SU-DHL-6 (cell line): ENCODE data around the gene UBAC2.

ENCODE experiments used
- H2AFZ ChIP-seq: fragments of 200-600 bp; sonication (generic); 2 replicates; pipeline ENCODE4 v1.6.1; 2014; ENCODE audit warnings: low read depth, mild to moderate bottlenecking, moderate library complexity, mixed read lengths, antibody characterized with exemption, low read length; ENCODE audit not compliant: severe bottlenecking
- H3F3A ChIP-seq: fragments of 200-600 bp; shearing (Covaris generic); 2 replicates; pipeline ENCODE4 v1.6.0; 2016; ENCODE audit warnings: antibody characterized with exemption, mild to moderate bottlenecking; ENCODE audit not compliant: insufficient read depth
- H3K27ac ChIP-seq: fragments of 200-600 bp; sonication (generic); 2 replicates; pipeline ENCODE4 v1.5.1; 2016; ENCODE audit warnings: low read depth, mild to moderate bottlenecking, low read length, moderate library complexity, mixed read lengths
- H3K27me3 ChIP-seq: fragments of 200-600 bp; sonication (generic), shearing (Covaris generic); 2 replicates; pipeline ENCODE4 v1.6.0; 2014; ENCODE audit warnings: mild to moderate bottlenecking, low read length
- H3K36me3 ChIP-seq: fragments of 200-600 bp; sonication (generic); 2 replicates; pipeline ENCODE4 v1.6.1; 2014; ENCODE audit warnings: mild to moderate bottlenecking, low read length, mixed read lengths
- H3K4me2 ChIP-seq: fragments of 300-600, 200-600 bp; shearing (Covaris generic), sonication (generic); 2 replicates; pipeline ENCODE4 v1.6.0; 2014; ENCODE audit warnings: low read length, low read depth, mild to moderate bottlenecking; ENCODE audit not compliant: poor library complexity, severe bottlenecking
- H3K4me3 ChIP-seq: fragments of 200-600 bp; sonication (generic); 2 replicates; pipeline ENCODE4 v1.5.1; 2014; ENCODE audit warnings: antibody characterized with exemption, low read length, mild to moderate bottlenecking, mixed read lengths; ENCODE audit not compliant: insufficient read depth, poor library complexity, severe bottlenecking
- H3K79me2 ChIP-seq: fragments of 200-600 bp; sonication (generic); 2 replicates; pipeline ENCODE4 v1.6.1; 2014; ENCODE audit warnings: mild to moderate bottlenecking, low read length, moderate library complexity; ENCODE audit not compliant: insufficient read depth
- H3K9ac ChIP-seq: fragments of 200-600 bp; sonication (generic); 2 replicates; pipeline ENCODE4 v1.7.0; 2014; ENCODE audit warnings: mild to moderate bottlenecking, low read length
- H3K9me2 ChIP-seq: fragments of 200-600 bp; sonication (generic); replicated peaks from 2 replicates; pipeline ENCODE4 v1.6.1; 2014; ENCODE audit warnings: low read length; ENCODE audit not compliant: insufficient read depth
- H3K9me3 ChIP-seq: fragments of 200-600 bp; sonication (generic); 2 replicates; pipeline ENCODE4 v1.6.1; 2014; ENCODE audit warnings: low read length, mixed read lengths; ENCODE audit not compliant: insufficient read depth
- H4K20me1 ChIP-seq: fragments of 200-600 bp; sonication (generic); 2 replicates; pipeline ENCODE4 v1.6.1; 2014; ENCODE audit warnings: low read depth, mild to moderate bottlenecking, antibody characterized with exemption, low read length, moderate library complexity, mixed read lengths
- EZH2phosphoT487 ChIP-seq: fragments of 200-600 bp; sonication (generic), shearing (Covaris generic); conservative IDR thresholded peaks from 2 replicates; pipeline ENCODE4 v1.6.1; 2018; ENCODE audit warnings: mild to moderate bottlenecking, antibody characterized with exemption, low read length, moderate library complexity, mixed read lengths
- TF ChIP-seq, protein P1 (sequence below): fragments of 200-600 bp; sonication (generic); IDR thresholded peaks from one replicate; pipeline ENCODE4 v1.5.1; 2017; ENCODE audit warnings: antibody characterized with exemption, mild to moderate bottlenecking, low read length, moderate library complexity; ENCODE audit not compliant: insufficient read depth, poor library complexity, severe bottlenecking

UBAC2 gene

DNA sequence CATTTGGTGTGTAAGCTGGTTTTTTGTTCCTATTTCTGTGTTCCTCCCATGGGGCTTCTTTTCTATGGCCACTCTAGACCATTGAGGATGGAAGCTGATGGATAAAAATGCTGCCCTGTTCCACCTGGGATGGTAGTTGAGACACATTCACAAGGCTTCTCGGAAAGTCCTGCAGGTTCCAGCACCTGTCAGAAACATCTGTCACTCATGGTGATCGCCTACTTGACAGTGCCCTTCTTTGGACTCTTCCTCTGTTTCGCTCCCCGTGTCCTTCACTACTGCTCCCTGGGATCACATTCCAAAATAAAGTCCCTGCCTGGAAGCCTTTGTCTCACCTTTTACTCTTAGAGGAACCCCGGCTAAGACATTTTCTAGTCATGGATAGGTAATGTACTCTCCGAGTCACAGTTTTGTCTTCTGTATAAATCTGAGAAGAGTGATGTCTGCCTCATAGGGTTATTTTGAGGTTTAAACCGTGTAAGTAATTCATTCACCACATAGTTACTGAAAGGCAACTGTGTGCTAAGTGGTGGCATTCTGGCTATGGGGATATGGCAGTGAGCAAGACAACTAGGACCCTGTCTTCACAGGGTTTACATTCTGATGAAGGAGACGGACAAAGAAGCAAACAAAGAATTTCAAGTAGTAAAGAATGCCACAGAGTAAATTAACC, 21.0 kb downstream of the UBAC2 start:
- Histone ChIP-seq H3K4me3 (no peak overlapping the region), H4K20me1 (peaks cover 27% of the 10 kb centered on the region), H3K79me2 (peaks cover 79% of the 10 kb centered on the region), H3K9me3 (no peaks in the 10 kb centered on the region), H3K27me3 (no peaks in the 10 kb centered on the region), H3F3A (peaks cover 4% of the 10 kb centered on the region; the same call in 1 of the 2 replicates), H3K9me2 (no peaks in the 10 kb centered on the region), H3K27ac (no peak overlapping the region), H2AFZ (no peak overlapping the region), H3K9ac (no peak overlapping the region), H3K36me3 (peaks cover 16% of the 10 kb centered on the region; the same call in 1 of the 2 replicates), H3K4me2 (no peak overlapping the region)
- TF ChIP-seq, protein P1, sequence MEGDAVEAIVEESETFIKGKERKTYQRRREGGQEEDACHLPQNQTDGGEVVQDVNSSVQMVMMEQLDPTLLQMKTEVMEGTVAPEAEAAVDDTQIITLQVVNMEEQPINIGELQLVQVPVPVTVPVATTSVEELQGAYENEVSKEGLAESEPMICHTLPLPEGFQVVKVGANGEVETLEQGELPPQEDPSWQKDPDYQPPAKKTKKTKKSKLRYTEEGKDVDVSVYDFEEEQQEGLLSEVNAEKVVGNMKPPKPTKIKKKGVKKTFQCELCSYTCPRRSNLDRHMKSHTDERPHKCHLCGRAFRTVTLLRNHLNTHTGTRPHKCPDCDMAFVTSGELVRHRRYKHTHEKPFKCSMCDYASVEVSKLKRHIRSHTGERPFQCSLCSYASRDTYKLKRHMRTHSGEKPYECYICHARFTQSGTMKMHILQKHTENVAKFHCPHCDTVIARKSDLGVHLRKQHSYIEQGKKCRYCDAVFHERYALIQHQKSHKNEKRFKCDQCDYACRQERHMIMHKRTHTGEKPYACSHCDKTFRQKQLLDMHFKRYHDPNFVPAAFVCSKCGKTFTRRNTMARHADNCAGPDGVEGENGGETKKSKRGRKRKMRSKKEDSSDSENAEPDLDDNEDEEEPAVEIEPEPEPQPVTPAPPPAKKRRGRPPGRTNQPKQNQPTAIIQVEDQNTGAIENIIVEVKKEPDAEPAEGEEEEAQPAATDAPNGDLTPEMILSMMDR, result no peak
- TF ChIP-seq EZH2phosphoT487, result no peak

DNA sequence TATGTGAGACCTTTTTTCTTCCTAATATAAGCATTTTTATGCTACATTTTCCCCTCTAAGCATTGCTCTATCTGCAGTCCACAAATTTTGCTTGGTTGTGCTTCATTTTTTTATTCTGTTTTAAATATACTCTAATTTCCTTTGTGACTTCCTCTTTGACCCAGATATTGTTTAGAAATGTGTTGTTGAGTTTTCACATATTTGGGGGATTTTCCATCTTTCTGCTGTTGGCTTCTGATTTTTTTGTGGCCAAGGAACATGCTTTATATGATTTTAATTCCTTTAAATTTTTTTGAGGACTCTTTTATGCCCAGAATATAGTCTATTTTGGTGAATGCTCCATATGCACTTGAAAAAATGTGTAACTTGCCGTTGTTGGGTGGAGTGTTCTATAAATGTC, 22.9 kb downstream of the UBAC2 start:
- H3K27ac ChIP-seq, result no peak overlapping the region
- H3K4me2 ChIP-seq, result peak overlapping the region; percentile 24
- H3F3A ChIP-seq, result peaks cover 4% of the 10 kb centered on the region; the same call in 1 of the 2 replicates
- peaks cover 80% of the 10 kb centered on the region for H3K79me2 ChIP-seq
- H3K27me3 ChIP-seq, result no peaks in the 10 kb centered on the region
- H3K36me3 ChIP-seq, result peaks cover 16% of the 10 kb centered on the region; the same call in 1 of the 2 replicates
- H3K9ac ChIP-seq, result no peak overlapping the region
- no peak overlapping the region for H2AFZ ChIP-seq
- H4K20me1 ChIP-seq, result peaks cover 22% of the 10 kb centered on the region
- H3K9me3 ChIP-seq, result no peaks in the 10 kb centered on the region
- H3K4me3 ChIP-seq, result no peak overlapping the region
- TF ChIP-seq, protein P1, result no peak
- TF ChIP-seq EZH2phosphoT487, result no peak
- H3K9me2 ChIP-seq, result no peaks in the 10 kb centered on the region

DNA sequence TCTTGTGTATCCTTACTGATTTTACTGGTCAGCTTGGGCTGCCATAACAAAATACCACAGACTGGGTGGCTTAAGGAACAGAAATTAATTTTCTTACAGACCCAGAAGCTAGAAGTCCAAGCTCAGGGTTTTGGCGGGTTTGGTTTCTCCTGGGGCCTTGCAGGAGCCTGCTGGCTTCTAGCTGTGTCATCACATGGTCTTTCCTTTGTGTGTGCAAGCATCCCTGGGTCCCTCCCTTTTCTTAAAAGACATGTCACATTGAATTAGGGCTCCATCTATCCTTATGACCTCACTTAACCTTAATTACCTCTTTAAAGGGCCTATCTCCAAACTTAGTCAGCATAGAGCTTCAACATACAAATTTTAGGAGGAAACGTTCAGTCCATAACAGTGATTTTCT, 23.4 kb downstream of the UBAC2 start:
- no peaks in the 10 kb centered on the region for H3K27me3 ChIP-seq
- peaks cover 6% of the 10 kb centered on the region for H3F3A ChIP-seq
- H3K79me2 ChIP-seq, result peaks cover 75% of the 10 kb centered on the region
- no peak for TF ChIP-seq EZH2phosphoT487
- TF ChIP-seq, protein P1, result no peak
- H3K9me3 ChIP-seq, result no peaks in the 10 kb centered on the region
- no peak overlapping the region for H3K4me3 ChIP-seq
- no peaks in the 10 kb centered on the region for H3K9me2 ChIP-seq
- H4K20me1 ChIP-seq, result peaks cover 18% of the 10 kb centered on the region
- H3K4me2 ChIP-seq, result peak overlapping the region; percentile 24
- no peak overlapping the region for H2AFZ ChIP-seq
- peaks cover 16% of the 10 kb centered on the region; the same call in 1 of the 2 replicates for H3K36me3 ChIP-seq
- H3K9ac ChIP-seq, result no peak overlapping the region
- H3K27ac ChIP-seq, result no peak overlapping the region
